ENCODE data around the gene GSTA2.
"Not testable (repeated sequence)": the region's sequence is repeated elsewhere in the genome, so short reads cannot be mapped to it uniquely, and the experiment has no call there.

Gene GSTA2

DNA sequence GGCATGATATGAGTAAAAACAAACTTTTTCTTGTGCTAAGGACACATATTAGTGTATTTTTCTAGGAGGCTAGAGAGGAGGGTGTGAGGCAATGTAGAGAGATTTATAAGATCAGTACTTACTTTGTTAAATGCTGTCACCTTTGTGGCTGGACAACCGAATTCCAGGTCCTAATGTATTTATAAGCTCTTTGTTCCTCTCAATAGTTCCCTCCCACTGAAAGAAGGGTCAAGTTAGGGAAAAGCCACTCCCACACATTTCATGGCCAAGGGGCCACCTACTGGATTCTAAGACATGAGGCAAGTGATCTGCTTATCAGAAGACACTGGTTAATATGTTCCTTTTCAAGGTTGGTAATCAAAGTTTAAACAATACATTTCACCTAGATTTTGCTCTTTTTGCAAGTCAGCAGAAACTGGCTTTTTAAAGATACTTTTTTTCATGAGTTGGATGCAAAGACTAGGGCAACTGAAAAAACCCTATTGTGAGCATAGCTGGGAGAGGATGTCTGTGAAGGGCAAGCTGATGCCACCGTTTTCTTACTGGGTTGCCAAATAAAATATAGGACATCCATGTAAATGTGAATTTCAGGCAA, at the start of gene GSTA2:
Gene GSTA2 (minus strand): TSS at position 154 of the 595 bp plus-strand sequence. CDS start 5,528 bp downstream, outside the sequence.
- not testable (repeated sequence) for DNase-seq (ENCODE audit: low read depth in 1 of 2, low spot score in 1 of 2)

DNA sequence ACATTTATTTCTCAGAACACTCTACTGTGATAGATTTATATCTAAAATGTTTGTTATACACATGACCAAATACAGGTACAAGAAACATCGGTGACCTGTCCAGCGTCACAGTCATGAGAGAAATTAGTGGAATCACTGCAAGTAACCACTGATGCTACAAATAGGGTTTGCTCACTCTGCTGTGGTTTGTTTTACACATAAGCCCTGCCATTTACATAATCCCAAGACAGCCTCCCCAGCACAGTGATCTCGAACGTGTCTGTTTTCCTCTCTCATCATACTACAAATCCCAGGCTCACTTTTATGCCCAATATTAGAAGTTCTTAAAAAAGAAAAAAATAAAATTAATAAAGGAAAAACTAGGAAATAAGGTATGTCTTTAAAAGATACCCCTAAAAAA, 46.5 kb upstream of the GSTA2 start:
- not testable (repeated sequence) for DNase-seq (ENCODE audit: low read depth in 1 of 2, low spot score in 1 of 2)

DNA sequence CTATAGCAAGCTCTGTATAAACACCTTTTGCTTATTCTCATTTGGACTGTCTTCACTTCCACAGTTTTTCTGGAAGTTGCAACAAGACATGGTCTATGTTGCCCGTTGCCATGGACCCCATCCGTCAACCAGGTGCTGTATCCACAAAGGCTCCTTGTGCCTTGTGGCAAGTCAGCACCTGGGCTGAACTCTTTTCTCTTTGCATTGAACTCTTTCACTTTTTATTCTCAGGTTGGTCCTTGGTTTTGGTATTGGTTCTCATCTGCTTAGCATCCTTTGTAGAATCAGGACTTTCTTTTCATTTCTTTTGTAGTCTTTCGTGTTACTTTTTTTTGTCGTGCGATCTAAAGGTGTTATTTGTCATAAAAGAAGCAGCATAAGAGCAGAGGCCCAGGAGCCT, 45.4 kb upstream of the GSTA2 start:
- no peak for DNase-seq (ENCODE audit: low read depth in 1 of 2, low spot score in 1 of 2)

DNA sequence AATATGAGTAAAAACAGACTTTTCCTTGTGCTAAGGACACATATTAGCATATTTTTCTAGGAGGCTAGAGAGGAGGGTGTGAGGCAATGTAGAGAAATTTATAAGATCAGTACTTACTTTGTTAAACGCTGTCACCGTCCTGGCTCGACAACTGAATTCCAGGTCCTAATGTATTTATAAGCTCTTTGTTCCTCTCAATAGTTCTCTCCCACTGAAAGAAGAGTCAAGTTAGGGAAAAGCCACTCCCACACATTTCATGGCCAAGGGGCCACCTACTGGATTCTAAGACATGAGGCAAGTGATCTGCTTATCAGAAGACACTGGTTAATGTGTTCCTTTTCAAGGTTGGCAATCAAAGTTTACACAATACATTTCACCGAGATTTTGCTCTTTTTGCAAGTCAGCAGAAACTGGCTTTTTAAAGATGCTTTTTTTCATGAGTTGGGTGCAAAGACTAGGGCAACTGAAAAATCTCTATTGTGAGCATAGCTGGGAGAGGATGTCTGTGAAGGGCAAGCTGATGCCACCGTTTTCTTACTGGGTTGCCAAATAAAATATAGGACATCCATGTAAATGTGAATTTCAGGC, 40.5 kb upstream of the GSTA2 start, which contains the start of gene GSTA1:
Gene GSTA1 (minus strand): TSS at position 149 of the 588 bp plus-strand sequence. CDS start 4,549 bp downstream, outside the sequence.
- not testable (repeated sequence) for DNase-seq (ENCODE audit: low read depth in 1 of 2, low spot score in 1 of 2)

DNA sequence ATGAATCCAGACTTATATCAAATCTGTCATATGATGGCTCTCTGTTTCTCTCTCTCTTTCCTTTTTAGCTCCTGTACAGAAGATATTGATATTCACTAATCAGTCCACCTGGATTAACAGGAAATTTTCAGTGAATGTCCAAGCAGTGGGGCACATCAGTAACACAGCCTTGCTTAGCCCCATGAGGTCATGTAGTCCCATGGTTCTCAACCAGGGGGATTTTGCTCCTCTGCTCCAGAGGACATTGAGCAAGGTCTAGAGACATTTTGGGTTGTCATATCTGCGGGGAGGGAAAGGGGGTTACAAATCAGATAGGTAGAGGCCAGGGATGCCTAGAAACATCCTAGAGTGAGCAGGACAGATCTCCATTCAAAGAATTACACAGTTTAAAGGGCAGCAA, 39.5 kb upstream of the GSTA2 start:
- DNase-seq (ENCODE audit: low read depth in 1 of 2, low spot score in 1 of 2) = no peak

DNA sequence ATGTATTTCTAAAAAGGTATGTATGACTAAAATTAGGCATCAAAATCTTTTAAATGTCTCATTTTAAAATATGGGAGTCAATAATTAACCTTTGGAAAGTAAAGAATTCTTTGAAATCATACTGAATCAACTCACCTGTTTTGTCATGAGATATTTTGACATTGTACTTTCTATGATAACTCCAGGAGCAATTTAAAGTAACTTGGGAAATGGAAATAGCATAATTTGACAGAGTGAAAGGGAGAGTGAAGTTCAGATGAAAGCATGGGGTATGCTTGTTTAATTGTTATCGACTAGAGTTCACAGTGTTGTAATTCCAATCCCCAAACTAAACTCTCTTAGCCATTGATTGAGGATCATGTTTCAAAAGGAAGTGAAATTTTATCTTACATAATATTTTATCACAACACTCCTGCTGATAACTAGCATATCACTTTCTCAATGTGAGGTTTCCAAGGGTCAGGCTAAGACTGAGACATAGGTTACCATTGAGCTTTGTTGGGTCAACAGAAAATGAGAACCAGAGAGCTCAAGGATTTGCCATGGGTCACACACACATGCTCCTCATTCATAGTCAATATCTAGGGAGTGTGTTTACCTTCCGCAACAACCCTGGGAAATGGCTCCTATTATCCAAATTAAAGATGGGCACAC, 38.0 kb upstream of the GSTA2 start:
- DNase-seq (ENCODE audit: low read depth in 1 of 2, low spot score in 1 of 2) = no peak

DNA sequence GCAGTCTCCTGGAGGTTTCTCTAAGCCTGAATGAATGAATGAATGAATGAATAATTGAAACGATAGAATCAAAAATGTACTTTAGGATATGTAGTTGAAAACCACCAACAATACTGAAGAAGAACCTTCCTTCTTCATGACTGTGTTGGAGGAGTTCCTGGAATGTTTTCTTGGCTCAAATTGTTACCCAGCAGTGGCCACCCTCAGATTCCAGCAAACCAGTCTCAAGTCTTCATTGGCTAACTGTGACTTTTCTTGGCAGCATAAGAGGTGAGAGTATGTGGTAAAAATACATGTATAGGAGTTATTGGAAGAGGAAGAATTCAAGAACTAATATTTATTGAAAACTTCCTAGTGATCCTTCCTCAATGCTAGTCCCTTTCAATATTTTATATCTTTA, 36.0 kb upstream of the GSTA2 start:
- not testable (repeated sequence) for DNase-seq (ENCODE audit: low read depth in 1 of 2, low spot score in 1 of 2)

DNA sequence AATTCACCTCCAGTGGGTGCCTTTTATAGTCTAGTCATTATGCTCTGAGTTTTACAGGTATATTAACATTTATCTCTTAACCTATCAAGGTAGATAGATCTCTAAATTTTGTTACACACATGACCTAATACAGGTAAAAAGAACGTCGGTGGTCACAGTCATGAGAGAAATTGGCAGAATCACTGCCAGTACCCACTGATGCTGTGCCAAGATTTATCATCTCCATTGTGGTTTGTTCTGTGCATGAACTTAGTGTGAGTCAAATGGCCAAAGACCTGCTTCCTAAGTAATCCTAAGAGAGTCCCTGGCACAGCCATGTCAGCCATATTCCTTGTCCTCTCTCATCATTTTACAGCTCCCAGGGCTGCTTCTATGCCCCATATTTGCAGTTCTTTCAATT, 31.1 kb upstream of the GSTA2 start:
- not testable (repeated sequence) for DNase-seq (ENCODE audit: low read depth in 1 of 2, low spot score in 1 of 2)

DNA sequence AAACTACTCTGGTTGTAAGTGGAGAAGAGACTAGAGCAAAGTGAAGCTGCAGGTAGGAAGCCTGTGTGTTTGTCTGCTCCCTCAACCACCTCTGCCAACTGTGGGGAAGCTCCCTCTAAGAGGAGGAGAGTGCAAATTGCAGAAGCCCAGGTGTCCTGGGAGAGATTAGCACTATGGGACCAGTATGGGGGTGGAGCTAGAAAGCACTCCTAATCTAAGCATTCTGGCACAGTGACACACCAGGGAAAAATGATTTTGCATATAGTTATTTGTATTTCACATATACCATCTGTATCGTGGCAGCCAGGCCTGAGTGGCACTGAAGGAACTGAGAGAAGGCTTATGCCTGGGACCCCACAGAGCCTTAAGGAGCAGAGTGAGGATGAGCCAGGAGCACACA, 27.6 kb upstream of the GSTA2 start:
- no peak for DNase-seq (ENCODE audit: low read depth in 1 of 2, low spot score in 1 of 2)

DNA sequence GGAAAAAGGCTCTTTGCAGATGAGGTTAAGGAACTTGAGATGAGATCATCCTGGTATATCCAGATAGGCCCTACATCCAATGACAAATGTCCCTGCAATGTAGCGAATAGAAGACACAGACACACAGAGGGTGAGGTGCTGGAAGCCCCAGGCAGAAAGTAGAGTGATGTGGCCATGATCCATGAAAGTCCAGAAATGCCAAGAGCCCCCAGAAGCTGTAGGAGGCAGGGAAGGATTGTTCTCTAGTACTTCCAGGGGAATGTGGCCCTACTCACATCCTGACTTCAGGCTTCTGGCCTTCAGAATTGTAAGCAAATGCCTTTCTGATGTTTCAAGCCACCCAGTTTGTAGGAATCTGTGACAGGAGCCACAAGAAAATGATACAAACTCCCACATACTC, 26.4 kb upstream of the GSTA2 start:
- DNase-seq (ENCODE audit: low read depth in 1 of 2, low spot score in 1 of 2) = not testable (repeated sequence)

DNA sequence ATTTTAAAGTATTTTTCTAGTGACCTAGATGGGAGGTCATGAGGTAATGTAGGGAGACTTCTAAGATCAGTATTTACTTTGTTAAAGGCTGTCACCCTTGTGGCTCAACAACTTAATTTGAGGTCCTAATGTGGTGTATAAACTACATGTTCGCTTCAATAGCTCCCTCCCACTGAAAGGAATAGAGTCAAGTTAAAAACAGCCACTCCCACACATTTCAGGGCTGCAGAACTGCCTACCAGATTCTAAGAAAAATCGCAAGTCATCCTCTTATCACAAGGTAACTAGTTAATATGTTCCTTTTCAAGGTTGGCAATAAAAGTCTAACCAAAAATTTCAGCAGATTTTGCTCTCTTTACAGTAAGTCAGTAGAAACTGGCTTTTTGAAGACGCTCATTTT, 25.2 kb upstream of the GSTA2 start:
- no peak for DNase-seq (ENCODE audit: low read depth in 1 of 2, low spot score in 1 of 2)

DNA sequence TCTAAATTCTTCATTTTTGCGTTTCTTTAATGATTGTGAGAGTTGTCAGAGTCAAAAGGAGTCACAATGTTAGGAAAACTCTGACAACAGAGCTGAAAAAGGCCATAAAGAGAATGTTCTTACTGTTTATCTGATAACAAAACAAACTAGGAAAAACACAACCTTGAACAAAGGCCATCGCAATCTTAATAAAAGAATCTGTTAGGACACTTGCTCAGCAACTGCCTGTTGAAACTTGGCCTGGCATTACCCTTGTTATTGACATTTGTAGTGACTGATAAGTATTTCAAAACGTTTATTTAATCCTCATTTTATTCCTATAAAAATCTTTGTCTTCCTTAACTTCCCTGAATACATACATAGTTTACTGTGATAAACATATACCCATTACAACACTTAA, 24.6 kb upstream of the GSTA2 start:
- DNase-seq (ENCODE audit: low read depth in 1 of 2, low spot score in 1 of 2) = no peak

DNA sequence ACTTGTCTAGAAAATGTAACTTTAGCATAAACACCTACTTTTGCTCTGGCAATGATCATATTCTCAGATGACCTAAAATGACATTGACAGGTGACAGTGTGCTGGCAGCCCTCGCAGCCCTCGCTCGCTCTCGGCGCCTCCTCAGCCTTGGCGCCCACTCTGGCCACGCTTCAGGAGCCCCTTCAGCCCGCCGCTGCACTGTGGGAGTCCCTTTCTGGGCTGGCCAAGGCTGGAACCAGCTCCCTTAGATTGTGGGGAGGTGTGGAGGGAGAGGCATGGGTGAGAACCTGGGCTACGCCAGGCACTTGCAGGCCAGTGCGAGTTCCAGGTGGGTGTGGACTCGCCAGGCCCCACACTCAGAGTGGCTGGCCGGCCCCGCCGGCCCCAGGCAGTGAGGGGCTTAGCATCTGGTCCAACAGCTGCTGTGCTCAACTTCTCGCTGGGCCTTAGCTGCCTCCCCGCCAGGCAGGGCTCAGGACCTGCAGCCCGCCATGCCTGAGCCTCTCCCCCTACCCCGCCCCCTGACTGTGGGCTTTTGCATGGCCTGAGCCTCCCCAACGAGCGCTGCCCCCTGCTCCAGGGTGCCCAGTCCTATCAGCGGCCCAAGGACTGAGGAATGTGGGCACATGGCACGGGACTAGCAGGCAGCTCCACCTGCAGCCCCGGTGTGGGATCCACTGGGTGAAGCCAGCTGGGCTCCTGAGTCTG, 23.1 kb upstream of the GSTA2 start:
- no peak for DNase-seq (ENCODE audit: low read depth in 1 of 2, low spot score in 1 of 2)

DNA sequence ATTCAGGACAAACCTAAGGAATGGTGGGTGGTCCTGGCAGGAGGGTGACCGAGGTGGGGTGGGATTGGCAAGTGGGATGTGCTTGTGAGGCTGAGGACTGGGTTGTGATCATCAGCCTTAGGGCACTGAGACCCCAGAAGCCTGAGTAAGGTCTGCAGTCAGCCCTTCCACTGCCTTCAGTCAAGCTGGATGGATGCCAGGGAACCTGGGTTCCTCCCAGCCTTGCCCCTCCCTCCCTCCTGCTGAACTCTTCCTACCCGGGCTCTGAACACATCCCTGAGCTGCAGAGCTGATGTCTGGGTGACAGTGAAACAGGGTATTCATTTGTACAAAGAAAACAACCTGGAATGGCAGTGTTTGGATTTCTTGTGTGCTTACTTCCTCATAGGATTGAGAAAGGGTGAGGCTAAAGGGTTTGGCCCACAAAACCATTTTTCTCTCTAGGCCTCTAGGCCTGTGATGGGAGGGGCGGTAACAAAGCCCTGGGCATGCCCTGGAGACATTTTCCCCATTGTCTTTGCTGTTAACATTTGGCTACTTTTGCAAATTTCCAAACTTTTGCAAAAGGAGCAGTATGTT, 19.5 kb upstream of the GSTA2 start:
- not testable (repeated sequence) for DNase-seq (ENCODE audit: low read depth in 1 of 2, low spot score in 1 of 2)

DNA sequence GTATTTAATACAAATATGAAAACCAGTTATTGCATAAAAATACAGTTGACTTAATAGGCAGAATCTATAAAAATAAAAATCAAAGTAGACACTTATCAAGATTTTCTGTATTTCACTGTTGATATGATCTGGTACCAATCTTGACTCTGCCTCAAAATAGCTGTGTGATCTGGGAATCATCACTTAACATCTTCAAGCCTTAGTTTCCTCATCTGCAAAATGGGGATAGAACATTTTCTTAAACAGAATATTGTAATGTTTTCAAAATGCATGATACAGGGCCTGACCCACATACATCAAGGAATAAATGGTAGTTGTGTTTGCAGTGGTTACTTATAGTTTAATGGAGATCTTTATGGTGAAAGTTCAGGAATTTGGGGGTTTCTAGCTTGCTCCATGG, 18.9 kb upstream of the GSTA2 start:
- DNase-seq (ENCODE audit: low read depth in 1 of 2, low spot score in 1 of 2) = not testable (repeated sequence)

DNA sequence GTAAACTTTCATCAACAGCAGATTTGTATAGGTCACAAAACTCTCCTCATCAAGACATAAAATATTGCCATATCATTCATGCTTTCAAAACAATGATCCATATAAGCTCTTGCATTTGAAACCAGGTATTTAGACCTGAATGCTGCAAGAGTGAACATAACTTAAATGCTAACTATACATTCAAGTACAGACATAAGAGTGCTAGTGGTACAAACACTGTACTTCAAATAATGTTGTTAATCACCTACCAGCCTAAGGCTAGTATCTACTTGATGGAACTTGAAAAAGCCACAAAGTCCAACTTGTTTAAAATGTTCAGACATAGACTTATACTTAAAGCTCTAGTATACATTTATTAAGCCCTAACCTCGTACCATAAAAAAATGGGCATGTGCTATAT, 16.0 kb upstream of the GSTA2 start:
- no peak for DNase-seq (ENCODE audit: low read depth in 1 of 2, low spot score in 1 of 2)

DNA sequence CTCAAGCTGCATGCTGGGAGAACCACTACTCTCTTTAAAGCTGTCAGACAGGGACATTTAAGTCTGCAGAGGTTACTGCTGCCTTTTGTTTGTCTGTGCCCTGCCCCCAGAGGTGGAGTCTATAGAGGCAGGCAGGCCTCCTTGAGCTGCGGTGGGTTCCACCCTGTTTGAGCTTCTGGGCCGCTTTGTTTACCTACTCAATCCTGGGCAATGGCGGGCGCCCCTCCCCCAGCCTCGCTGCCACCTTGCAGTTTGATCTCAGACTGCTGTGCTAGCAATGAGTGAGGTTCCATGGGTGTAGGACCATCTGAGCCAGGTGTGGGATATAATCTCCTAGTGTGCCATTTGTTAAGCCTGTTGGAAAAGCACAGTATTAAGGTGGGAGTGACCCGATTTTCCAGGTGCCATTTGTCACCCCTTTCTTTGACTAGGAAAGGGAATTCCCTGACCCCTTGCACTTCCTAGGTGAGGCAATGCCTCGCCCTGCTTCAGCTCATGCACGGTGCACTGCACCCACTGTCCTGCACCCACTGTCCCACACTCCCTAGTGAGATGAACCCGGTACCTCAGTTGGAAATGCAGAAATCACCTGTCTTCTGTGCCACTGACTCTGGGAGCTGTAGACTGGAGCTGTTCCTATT, 13.6 kb upstream of the GSTA2 start:
- not testable (repeated sequence) for DNase-seq (ENCODE audit: low read depth in 1 of 2, low spot score in 1 of 2)

DNA sequence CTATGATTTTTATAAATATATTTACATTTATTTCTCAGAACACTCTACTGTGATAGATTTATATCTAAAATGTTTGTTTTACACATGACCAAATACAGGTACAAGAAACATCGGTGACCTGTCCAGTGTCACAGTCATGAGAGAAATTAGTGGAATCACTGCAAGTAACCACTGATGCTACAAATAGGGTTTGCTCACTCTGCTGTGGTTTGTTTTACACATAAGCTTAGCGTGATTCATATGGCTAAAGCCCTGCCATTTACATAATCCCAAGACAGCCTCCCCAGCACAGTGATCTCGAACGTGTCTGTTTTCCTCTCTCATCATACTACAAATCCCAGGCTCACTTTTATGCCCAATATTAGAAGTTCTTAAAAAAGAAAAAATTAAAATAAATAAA, 6.1 kb upstream of the GSTA2 start:
- not testable (repeated sequence) for DNase-seq (ENCODE audit: low read depth in 1 of 2, low spot score in 1 of 2)

DNA sequence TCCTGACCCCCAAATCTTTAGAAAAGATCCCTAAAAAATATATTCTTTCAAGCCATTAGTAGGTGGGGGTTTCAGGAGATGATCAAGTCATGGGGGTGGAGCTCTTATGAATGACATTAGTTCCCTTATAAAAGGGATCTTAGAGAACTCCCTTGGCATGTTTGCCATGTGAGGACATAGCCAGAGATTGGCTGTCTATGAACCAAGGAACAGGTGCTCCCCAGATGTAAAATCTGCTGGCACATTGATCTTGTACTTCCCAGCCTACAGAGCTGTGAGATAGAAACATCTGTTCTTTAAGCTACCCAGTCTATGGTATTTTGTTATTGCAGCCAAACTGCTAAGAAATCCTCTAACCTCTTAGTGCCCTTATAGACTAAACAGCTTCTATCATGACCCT, 4.4 kb upstream of the GSTA2 start:
- not testable (repeated sequence) for DNase-seq (ENCODE audit: low read depth in 1 of 2, low spot score in 1 of 2)

DNA sequence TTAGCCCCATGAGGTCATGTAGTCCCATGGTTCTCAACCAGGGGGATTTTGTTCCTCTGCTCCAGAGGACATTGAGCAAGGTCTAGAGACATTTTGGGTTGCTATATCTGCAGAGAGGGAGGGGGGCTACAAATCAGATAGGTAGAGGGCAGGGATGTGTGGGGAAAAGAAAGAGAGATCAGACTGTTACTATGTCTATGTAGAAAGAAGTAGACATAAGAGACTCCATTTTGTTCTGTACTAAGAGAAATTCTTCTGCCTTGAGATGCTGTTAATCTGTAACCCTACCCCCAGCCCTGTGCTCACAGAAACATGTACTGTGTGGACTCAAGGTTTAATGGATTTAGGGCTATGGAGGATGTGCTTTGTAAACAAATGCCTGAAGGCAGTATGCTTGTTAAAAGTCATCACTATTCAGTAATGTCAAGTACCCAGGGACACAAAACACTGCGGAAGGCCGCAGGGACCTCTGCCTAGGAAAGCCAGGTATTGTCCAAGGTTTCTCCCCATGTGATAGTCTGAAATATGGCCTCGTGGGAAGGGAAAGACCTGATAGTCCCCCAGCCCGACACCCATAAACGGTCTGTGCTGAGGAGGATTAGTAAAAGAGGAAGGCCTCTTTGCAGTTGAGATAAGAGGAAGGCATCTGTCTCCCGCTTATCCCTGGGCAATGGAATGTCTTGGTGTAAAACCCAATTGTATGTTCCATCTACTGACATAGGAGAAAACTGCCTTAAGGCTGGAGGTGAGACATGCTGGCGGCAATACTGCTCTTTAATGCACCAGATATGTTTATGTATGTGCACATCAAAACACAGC, 1.4 kb downstream of the GSTA2 start:
- DNase-seq (ENCODE audit: low read depth in 1 of 2, low spot score in 1 of 2) = not testable (repeated sequence)

Data from activated T-helper 1 cell treated with anti-CD3 and anti-CD28 coated beads, Interleukin-2, amount 50 U/mL, for 16 hours (primary cell).